ENCODE measurements around the gene HIP1R.

HIP1R gene

DNA sequence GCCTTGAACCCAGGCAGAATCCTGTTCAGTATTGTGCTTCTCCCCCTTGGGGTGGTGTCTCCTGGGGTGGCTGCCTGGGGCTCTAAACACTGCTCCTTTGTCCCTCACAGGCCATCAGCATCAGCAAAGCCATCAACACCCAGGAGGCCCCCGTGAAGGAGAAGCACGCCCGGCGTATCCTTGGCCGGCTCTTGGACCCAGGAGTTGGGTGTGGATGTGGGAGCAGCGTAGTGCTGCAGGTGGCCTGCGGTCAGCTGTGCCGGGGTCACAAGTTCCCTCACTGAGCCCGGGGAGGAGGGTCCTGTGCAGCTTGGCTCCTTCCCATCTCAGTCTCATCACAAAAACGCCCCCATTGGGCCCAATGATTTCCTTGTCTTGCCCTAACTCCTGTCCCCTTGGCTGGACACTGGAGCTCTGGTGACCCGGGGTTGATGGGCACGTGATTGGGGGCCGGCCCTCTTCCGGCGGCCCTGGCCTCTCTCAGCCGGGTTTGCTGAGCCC is 12.7 kb downstream of the HIP1R start:
- DNase-seq = no peak

GRCh38 chr12:122848471-122849351 is 13.5 kb downstream of the HIP1R start:
- DNase-seq = no peak

- no peak for DNase-seq
Measured at GRCh38 chr12:122849352-122850047, 14.2 kb downstream of the HIP1R start.

DNA sequence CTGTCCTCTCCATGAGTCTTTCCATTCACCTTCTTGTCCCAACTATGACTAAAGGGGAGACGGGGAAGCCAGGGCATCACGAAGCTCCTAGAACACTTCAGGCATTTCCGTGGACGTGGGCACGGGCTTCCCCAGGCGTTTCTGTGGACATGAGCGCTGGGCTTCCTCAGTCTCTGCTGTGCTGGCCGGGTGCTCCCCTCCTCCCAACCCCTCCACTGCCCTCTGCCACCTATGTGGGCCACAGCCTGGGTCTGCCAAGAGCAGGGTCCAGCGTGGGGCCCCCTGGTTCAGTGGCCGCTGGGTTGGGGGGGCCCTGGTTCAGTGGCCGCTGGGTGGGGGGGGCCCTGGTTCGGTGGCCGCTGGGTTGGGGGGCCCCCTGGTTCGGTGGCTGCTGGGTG is 14.8 kb downstream of the HIP1R start:
- no peak for DNase-seq

GRCh38 chr12:122850695-122851350 is 15.6 kb downstream of the HIP1R start:
- DNase-seq = no peak

GRCh38 chr12:122851820-122852219 is 16.6 kb downstream of the HIP1R start:
- no peak for DNase-seq

DNA sequence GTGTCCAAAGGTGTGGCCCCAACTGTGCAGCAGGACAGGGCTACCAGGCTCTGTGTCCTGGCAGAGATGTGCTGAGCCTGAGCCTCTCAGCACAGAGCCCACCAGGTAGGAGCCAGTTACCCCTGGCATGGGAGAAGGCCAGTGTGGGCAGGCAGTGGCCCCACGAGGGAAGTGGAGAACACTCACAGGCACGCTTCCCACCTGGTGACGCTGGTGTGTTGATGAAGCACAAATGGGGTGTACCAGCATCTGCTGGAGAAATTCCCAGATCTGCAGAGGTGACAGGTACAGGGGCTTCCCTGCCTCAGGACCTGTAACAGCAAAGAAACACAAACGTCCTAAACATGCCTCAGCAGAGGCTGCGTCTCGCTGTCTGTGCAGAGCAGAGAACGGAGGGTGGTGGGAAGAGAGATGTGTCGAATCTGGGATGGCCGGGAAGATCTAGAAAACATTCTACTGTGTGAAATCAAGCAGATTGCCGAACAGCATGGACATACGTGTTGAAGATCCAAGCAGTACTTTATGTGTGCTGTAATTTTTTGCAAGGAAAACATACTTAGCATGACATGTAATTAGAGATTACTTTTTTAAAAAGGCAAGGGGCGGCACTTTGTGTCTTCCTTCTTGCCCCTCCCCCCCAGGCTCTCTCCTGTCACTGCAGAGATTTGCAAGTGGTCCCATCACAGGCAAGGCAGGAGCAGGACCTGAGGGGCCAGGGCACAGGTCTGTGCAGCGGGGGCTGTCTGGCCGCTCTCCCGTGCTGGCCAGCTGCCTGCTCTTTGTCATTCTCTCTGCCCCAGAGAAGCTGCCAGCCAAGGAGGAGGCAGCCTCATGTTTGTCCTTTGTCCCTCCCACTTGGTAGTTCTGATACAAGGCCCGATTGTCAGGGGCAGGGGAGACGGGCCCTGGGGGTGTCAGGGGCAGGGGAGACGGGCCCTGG is 17.3 kb downstream of the HIP1R start:
- no peak for DNase-seq

DNA sequence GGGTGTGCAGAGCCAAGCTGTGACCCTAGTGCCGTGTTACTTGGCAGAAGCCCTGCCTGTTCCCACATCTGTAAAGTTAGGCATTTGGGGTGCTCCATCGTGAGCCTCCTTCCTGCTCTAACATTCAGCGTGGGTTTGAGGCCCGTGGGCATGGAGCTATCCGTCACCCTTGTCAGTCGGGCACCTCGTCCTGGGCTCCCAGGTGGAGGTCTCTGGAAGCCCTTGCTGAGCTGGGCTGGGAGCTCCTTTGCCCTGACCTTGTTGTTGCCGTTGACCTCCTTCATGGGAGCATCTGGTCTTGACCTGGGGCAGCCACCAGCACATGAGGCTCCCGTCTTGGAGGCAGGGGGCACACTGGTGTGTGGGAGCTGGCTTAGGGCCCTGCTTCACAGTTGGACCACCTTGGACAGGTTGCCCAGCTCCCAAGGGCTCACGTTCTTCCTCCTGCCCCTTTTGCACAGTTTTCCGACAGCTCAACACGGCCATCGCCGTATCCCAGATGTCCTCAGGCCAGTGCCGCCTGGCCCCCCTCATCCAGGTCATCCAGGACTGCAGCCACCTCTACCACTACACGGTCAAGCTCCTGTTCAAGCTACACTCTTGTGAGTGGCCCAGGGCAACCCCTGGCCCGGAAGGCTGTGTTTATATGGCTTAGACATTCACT is 18.5 kb downstream of the HIP1R start:
- no peak for DNase-seq

GRCh38 chr12:122854554-122854953 is 19.3 kb downstream of the HIP1R start:
- DNase-seq = no peak

DNA sequence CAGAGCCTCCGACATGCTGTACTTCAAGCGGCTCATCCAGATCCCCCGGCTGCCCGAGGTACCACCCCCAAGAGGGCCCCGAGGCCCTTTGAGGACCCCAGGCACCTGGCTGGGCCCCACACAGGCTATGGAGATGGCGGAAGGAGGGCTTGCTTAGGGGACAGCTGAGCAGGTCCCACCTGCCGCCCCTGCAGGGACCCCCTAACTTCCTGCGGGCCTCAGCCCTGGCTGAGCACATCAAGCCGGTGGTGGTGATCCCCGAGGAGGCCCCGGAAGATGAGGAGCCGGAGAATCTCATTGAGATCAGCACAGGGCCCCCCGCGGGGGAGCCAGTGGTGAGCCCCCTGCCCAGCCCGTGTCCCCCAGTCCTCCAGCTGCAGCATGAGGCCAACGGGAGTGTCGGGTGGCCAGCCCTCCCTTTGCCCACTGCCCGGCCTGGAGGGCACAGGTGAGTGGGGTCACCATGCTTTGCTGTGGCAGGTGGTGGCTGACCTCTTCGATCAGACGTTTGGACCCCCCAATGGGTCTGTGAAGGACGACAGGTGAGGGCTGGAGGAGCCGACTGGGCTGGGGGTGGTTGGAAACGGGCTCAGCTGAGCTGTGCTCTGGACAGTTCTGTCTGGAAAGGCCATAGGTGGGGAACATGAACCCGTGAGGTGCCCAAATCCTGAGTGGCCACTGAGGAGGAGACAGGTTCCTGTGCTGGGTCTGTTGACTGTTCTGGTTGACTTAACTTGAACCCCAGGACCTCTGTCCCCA is 20.0 kb downstream of the HIP1R start:
- no peak for DNase-seq

DNA sequence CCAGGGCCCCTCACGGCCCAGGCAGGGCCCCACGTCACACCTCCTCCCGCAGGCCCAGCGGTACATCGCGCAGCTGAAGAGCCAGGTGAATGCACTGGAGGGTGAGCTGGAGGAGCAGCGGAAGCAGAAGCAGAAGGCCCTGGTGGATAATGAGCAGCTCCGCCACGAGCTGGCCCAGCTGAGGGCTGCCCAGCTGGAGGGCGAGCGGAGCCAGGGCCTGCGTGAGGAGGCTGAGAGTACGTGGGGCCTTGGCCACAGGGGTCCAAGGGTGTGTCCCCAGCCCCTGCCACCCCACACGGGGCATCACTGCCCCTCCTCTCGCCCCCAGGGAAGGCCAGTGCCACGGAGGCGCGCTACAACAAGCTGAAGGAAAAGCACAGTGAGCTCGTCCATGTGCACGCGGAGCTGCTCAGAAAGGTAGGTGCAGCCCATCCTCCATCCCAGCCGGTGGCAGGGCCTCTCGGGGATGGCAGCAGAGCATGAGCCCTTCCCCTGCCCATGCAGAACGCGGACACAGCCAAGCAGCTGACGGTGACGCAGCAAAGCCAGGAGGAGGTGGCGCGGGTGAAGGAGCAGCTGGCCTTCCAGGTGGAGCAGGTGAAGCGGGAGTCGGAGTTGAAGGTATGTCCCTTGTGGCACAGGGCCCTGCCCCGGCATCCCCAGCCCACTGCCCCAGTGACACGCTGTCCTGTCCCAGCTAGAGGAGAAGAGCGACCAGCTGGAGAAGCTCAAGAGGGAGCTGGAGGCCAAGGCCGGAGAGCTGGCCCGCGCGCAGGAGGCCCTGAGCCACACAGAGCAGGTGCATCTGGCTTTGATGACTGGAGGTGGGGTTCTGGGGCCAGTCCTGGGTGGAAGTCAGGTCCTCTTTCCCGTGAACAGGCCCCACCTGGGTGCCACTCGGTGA is 20.9 kb downstream of the HIP1R start:
- no peak for DNase-seq

DNA sequence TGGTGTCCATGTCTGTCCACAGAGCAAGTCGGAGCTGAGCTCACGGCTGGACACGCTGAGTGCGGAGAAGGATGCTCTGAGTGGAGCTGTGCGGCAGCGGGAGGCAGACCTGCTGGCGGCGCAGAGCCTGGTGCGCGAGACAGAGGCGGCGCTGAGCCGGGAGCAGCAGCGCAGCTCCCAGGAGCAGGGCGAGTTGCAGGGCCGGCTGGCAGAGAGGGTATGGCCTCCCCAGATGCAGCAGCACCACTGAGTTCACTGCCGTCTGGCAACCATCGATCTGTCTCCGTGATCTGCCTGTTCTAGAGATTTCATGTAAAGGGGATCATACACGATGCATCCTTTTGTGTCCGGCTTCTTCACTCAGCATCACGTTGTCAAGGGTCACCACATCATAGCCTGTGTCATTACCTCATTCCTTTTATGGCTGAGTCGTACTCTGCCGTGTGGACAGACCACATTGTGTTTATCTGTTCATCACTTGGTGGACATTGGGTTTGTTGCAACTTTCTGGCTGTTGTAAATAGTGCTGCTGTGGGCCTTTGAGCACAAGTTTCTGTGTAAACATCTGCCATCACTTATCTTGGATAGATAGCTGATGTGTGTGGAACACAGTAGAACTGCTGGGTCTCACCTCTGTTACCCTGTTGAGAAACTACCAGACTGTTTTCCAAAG is 21.9 kb downstream of the HIP1R start:
- DNase-seq = no peak

DNA sequence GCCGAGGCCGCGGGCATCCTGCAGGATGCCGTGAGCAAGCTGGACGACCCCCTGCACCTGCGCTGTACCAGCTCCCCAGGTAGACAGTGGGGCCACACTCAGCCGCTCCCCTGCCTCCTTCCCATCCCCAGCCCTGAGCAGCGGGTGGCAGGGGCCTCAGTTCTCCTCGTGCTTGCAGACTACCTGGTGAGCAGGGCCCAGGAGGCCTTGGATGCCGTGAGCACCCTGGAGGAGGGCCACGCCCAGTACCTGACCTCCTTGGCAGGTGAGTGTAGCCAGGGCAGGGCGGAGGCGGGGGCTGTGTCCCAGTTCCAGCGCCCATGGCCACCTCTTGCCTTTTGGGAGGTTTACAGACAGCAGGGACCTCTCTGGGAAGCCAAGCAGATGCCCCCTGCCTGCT is 22.9 kb downstream of the HIP1R start:
- DNase-seq = no peak

DNA sequence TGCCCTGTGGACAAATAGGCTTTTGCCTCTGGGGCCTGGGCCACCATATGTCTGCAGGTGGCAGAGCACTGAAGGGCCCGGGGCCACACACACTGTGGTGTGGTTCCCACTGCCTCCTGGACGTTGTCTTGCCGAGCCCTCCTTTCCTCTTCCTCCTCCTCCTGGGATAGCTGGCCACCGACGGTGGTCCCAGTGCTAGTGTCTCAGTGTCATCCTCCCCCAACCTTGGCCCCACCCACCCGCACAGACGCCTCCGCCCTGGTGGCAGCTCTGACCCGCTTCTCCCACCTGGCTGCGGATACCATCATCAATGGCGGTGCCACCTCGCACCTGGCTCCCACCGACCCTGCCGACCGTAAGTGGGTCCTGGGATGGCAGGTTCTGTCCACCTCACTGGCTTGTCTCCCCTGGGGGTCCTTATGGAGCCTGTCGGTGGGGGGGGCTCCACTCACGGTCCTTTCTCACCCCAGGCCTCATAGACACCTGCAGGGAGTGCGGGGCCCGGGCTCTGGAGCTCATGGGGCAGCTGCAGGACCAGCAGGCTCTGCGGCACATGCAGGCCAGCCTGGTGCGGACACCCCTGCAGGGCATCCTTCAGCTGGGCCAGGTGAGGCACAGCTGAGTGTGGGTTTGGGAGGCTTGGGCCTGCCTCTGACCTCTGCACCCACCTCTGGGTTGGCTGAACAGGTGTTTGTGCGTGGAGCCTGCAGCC is 23.5 kb downstream of the HIP1R start:
- DNase-seq = no peak

DNA sequence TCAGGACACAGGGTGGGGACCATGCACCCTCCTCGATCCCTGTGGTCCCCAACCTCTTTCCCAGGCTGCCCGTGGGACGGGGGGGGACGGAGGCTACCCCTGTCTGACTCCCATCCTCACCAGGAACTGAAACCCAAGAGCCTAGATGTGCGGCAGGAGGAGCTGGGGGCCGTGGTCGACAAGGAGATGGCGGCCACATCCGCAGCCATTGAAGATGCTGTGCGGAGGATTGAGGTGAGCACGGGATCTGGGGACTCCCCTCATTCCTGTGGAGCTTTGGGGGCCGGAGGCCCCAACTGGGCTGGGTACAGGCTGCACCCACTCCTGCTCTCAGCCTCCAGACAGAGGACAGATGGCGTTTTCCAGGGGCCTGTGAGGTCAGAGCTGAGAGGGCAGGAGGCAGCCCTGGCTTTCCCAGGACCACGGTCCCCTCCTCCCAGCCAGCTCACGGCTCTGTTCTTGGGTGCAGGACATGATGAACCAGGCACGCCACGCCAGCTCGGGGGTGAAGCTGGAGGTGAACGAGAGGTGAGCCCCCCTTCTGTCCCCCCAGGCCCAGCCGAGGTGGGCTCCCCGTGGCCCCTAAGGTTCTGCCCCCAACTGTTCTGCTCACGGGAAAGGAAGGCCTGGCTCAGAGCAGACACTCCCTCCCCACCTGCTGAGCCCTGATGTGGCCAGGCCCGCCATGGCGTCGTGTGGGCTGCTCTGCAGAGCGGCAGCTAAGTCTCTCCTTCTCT is 24.2 kb downstream of the HIP1R start:
- no peak for DNase-seq

GRCh38 chr12:122860040-122860853 is 25.0 kb downstream of the HIP1R start:
- DNase-seq = peak; percentile 54 to 57

Measured in Kasumi-1 (cell line).